Endothelial cell of umbilical vein (primary cell): ENCODE measurements around the gene PPP1R8. TPM values are rescaled to one million over a fixed set of nuclear protein-coding genes. Genes with fewer than 3 reads are reported as not detected.
A peak's percentile ranks its signal among the peaks of the same experiment; 100 is the strongest.

Experiments used
- BruUV-seq: library from RNA; stranded (reverse); fragments of 400-500 nt; replicated peaks from 2 replicates; lab custom pipeline; 2021; lab: Mats Ljungman, UMichigan
- CTCF ChIA-PET: fragments of 300-600, 350-600 bp; sonication (Branson Sonifier 250); formaldehyde crosslinking; loops from one replicate; lab custom pipeline; 2021; ENCODE audit warnings: antibody characterized with exemption, inconsistent platforms; lab: Charles Lee
- POLR2A ChIA-PET: fragments of 300-600, 350-600 bp; sonication (Branson Sonifier 250); formaldehyde crosslinking; loops from one replicate; lab custom pipeline; 2021; ENCODE audit warnings: antibody characterized with exemption, inconsistent platforms; lab: Charles Lee
- DNase-seq: peaks from one replicate; pipeline ENCODE4 v3.0.0-alpha.2; 2011; ENCODE audit warnings: low read depth, low spot score
- FAIRE-seq: peaks from 2 replicates; lab custom pipeline; 2011; peaks lifted over from hg19 to GRCh38; lab: Jason Lieb, UNC
- H2AFZ ChIP-seq: 2 replicates; pipeline ENCODE4 v1.6.0; 2012; ENCODE audit warnings: low read depth, low read length, control low read depth, inconsistent platforms
- H3K27ac ChIP-seq: 2 replicates; pipeline ENCODE4 v1.5.1; 2011; ENCODE audit warnings: low read depth, mild to moderate bottlenecking, control low read depth, low read length, moderate library complexity; ENCODE audit not compliant: insufficient read depth
- H3K27me3 ChIP-seq, 2 experiments: 2 replicates each; pipeline versions ENCODE4 v1.6.0 to v1.6.1; 2011; ENCODE audit warnings: low read length in 2 of 2, mixed read lengths in 1 of 2; ENCODE audit not compliant: control insufficient read depth in 2 of 2, insufficient read depth in 2 of 2
- H3K36me3 ChIP-seq, 2 experiments: 2 replicates in 1 of 2; 3 replicates in 1 of 2; pipeline ENCODE4 v1.5.1; 2011; ENCODE audit warnings: low read length in 2 of 2, mild to moderate bottlenecking in 1 of 2, moderate library complexity in 1 of 2; ENCODE audit not compliant: control insufficient read depth in 2 of 2, insufficient read depth in 2 of 2; ENCODE audit errors: extremely low read depth in 1 of 2
- H3K4me1 ChIP-seq: 3 replicates; pipeline ENCODE4 v1.5.1; 2011; ENCODE audit warnings: mild to moderate bottlenecking, low read length; ENCODE audit not compliant: control insufficient read depth, insufficient read depth; ENCODE audit errors: extremely low read depth
- H3K4me2 ChIP-seq: 2 replicates; pipeline ENCODE4 v1.6.1; 2011; ENCODE audit warnings: low read length, control low read depth, mixed read lengths; ENCODE audit not compliant: insufficient read depth
- H3K4me3 ChIP-seq, 3 experiments: fragments of 200-600 bp in 1 of 3; sonication (generic), shearing (Covaris generic) in 1 of 3; replicated peaks in 1 of 3; 2 replicates each; pipeline ENCODE4 v1.5.1; 2011 to 2016; ENCODE audit warnings: control low read depth in 3 of 3, low read length in 3 of 3, mild to moderate bottlenecking in 2 of 3, inconsistent platforms in 1 of 3, low read depth in 1 of 3, moderate library complexity in 1 of 3; ENCODE audit not compliant: insufficient read depth in 1 of 3
- H3K79me2 ChIP-seq: 2 replicates; pipeline ENCODE4 v1.6.0; 2012; ENCODE audit warnings: low read length, inconsistent platforms; ENCODE audit not compliant: control insufficient read depth, insufficient read depth
- H3K9ac ChIP-seq: replicated peaks from 2 replicates; pipeline ENCODE3; 2011; ENCODE audit warnings: low read length, control low read depth; ENCODE audit not compliant: insufficient read depth; ENCODE audit errors: extremely low read depth
- H3K9me1 ChIP-seq: replicated peaks from 3 replicates; pipeline ENCODE4 v1.6.0; 2011; ENCODE audit warnings: mild to moderate bottlenecking, low read length; ENCODE audit not compliant: control insufficient read depth, insufficient read depth; ENCODE audit errors: extremely low read depth
- H3K9me3 ChIP-seq: replicated peaks from 2 replicates; pipeline ENCODE4 v1.5.1; 2012; ENCODE audit warnings: low read length, inconsistent platforms; ENCODE audit not compliant: control insufficient read depth, insufficient read depth
- H4K20me1 ChIP-seq: replicated peaks from 2 replicates; pipeline ENCODE3; 2011; ENCODE audit warnings: mild to moderate bottlenecking, low read length; ENCODE audit not compliant: control insufficient read depth, insufficient read depth; ENCODE audit errors: extremely low read depth
- EZH2 ChIP-seq: IDR thresholded peaks from 2 replicates; pipeline ENCODE4 v1.6.1; 2012; ENCODE audit warnings: borderline replicate concordance, low read depth, mild to moderate bottlenecking, moderate library complexity, low read length, inconsistent platforms; ENCODE audit not compliant: severe bottlenecking
- POLR2A ChIP-seq: IDR thresholded peaks from 2 replicates; pipeline ENCODE4 v1.6.1; 2012; ENCODE audit warnings: low read depth, mild to moderate bottlenecking, control low read depth, low read length
- dilution Hi-C: fragments of 300-500 bp; cut with MboI; formaldehyde crosslinking; loops from one replicate; pipeline ENCODE4 v1.15.0; 2019; ENCODE audit warnings: low sequenced_read_pairs; ENCODE audit not compliant: extremely low pct_ligation_motif_present
- intact Hi-C: fragments of 100-400 bp; cut with micrococcal nuclease; formaldehyde crosslinking; loops from one replicate; pipeline ENCODE4 v1.10.0; 2022
- polyA plus RNA-seq, 4 experiments: library from polyadenylated mRNA; depleted of rRNA in 3 of 4; stranded (reverse) in 3 of 4; unstranded in 1 of 4; fragments of >200 nt; gene quantifications; 2 replicates each; pipeline versions ENCODE4 v1.2.1 to v1.2.3, GENCODE V29; 2011 to 2012; ENCODE audit warnings: missing spikeins in 1 of 4
- total RNA-seq: library from RNA; stranded (reverse); gene quantifications from 2 replicates; pipeline ENCODE4 v1.2.3, GENCODE V29; 2021
- TF ChIP-seq, protein P1 (sequence below), 2 donors: IDR thresholded peaks; 1 replicate in 1 of 2; 2 replicates in 1 of 2; pipeline ENCODE4 v1.5.1; 2011; ENCODE audit warnings: low read length in 2 of 2, mild to moderate bottlenecking in 2 of 2, moderate library complexity in 2 of 2, control low read depth in 1 of 2, inconsistent platforms in 1 of 2, low read depth in 1 of 2; ENCODE audit not compliant: insufficient read depth in 1 of 2; ENCODE audit errors: extremely low read depth in 1 of 2

Gene PPP1R8
- total and polyA plus RNA-seq, 2 donors (not counting 3 experiments of a cell fraction or from before 2014, with no cell fraction given), result 39.0 to 48.5 TPM

DNA sequence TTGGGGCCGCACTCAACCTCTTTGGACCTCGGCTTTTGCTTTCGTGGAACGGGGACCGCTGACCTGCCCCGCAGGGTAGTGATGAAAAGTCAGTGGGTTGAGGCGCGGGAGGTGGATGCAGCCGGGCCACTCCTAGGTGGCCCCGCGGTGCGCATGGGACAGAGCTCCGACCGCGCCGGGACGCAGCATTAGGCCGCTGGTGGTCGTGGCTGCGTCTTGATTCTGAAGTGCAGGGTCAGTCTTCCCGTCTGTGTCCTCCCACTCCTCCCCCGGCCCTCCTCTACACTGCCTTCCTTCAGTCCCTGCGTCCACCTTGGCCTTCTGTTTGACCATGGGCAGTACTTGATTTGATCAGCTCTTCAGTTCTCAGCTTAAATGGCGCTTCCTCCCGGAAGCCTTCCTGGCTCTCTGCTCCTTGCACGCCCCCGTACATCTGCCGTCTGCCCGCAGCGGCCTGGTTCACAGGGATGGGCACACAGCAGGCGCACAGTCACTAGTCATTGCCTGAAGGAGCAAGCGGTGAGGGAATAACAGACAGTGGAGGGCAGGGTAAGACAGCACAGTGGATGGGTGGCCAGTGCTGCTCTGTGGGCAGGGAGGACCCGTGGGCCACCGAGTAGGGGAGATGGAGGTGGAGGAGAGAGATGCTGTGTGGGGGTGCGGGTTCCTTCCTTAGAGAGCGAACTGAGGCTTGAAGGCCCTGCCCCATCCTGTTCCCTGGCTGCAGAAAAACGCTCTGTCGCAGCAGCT is 42.4 kb downstream of the PPP1R8 start:
- peaks cover 9% of the 10 kb centered on the region for H3K4me1 ChIP-seq
- intact Hi-C loops, result loop anchor here (5.0 kb wide), 1 partner anchor 604 kb away; no protein-coding TSS in a partner anchor
- H2AFZ ChIP-seq, result peak overlapping the region; percentile 95
- BruUV-seq, result TSS peak; percentile 58
- ChIA-PET POLR2A (interaction anchor here (0.6 kb wide), 1 partner anchor 311 kb away, joined by 3 read pairs; no protein-coding TSS in a partner anchor), CTCF (interaction anchor here (1.0 kb wide), 2 partner anchors 15 to 18 kb away, joined by 3 to 8 read pairs; no protein-coding TSS in a partner anchor)
- no peaks in the 10 kb centered on the region for H3K27me3 ChIP-seq
- H3K4me3 ChIP-seq, result peak overlapping the region; percentile 59 to 78 (median 77)
- H3K4me2 ChIP-seq, result peak overlapping the region; percentile 70
- no peak for TF ChIP-seq EZH2
- TF ChIP-seq POLR2A, result peak; percentile 4
- no peak for FAIRE-seq
- H3K79me2 ChIP-seq, result no peaks in the 10 kb centered on the region
- dilution Hi-C loops, result no loop called here
- H3K9me3 ChIP-seq, result no peaks in the 10 kb centered on the region
- no peaks in the 10 kb centered on the region for H3K9me1 ChIP-seq
- no peaks in the 10 kb centered on the region for H4K20me1 ChIP-seq
- H3K36me3 ChIP-seq, result no peaks in the 10 kb centered on the region
- peak; percentile 37 for DNase-seq
- H3K27ac ChIP-seq, result no peak overlapping the region
- H3K9ac ChIP-seq, result peak overlapping the region; percentile 49

DNA sequence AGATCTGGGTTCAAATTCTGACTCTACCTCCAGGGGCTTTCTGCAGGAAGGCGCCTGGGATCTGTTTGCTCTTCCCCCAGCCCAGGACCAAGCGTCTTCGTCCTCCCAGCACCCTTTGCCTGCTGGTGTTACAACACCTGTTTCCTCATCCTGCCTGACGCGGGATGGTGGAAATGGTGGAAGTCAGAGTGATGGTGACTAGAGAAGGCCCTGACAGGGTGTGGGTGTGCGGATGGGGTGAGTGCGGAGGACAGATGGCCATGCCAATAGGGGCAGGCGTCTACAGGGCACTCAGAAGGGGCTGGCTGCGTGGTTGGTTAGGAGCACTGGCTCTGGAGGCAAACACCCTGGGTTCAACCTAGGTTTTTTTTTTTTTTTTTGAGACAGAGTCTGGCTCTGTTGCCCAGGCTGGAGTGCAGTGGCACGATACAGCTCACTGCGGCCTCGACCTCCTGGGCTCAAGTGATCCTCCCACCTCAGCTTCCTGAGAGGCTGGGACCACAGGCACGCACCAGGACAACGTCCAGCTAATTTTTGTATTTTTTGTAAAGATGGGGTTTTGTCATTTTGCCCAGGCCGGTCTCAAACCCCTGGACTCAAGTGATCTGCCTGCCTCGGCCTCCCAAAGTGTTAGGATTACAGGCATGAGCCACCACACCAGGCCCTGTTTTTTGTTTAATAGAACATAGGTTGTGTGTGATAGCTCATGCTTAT is 43.2 kb downstream of the PPP1R8 start:
- intact Hi-C loops, result loop anchor here (5.0 kb wide), 1 partner anchor 603 kb away; no protein-coding TSS in a partner anchor
- POLR2A ChIA-PET, result interaction anchor here (0.6 kb wide), 1 partner anchor 310 kb away, joined by 3 read pairs; no protein-coding TSS in a partner anchor

More for the DNA sequence above, 43.2 kb downstream of the PPP1R8 start:
- H3K9me1 ChIP-seq, result no peaks in the 10 kb centered on the region
- no peaks in the 10 kb centered on the region for H4K20me1 ChIP-seq
- no peak for FAIRE-seq
- H2AFZ ChIP-seq, result no peak overlapping the region
- H3K27me3 ChIP-seq, result no peaks in the 10 kb centered on the region
- CTCF ChIA-PET, result interaction anchor here (1.5 kb wide), 1 partner anchor 16 kb away, joined by 7 read pairs; no protein-coding TSS in a partner anchor
- peaks cover 9% of the 10 kb centered on the region for H3K4me1 ChIP-seq
- H3K9me3 ChIP-seq, result no peaks in the 10 kb centered on the region
- H3K4me3 ChIP-seq, result no peak overlapping the region
- H3K36me3 ChIP-seq, result no peaks in the 10 kb centered on the region
- TF ChIP-seq, protein P1, sequence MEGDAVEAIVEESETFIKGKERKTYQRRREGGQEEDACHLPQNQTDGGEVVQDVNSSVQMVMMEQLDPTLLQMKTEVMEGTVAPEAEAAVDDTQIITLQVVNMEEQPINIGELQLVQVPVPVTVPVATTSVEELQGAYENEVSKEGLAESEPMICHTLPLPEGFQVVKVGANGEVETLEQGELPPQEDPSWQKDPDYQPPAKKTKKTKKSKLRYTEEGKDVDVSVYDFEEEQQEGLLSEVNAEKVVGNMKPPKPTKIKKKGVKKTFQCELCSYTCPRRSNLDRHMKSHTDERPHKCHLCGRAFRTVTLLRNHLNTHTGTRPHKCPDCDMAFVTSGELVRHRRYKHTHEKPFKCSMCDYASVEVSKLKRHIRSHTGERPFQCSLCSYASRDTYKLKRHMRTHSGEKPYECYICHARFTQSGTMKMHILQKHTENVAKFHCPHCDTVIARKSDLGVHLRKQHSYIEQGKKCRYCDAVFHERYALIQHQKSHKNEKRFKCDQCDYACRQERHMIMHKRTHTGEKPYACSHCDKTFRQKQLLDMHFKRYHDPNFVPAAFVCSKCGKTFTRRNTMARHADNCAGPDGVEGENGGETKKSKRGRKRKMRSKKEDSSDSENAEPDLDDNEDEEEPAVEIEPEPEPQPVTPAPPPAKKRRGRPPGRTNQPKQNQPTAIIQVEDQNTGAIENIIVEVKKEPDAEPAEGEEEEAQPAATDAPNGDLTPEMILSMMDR (IDR thresholded peaks at IDR 0.05; ENCODE audit: extremely low read depth in 1 of 2, insufficient read depth in 1 of 2, low read depth in 1 of 2, low read length in 2 of 2), result no peak
- no peak overlapping the region for H3K27ac ChIP-seq
- no peaks in the 10 kb centered on the region for H3K79me2 ChIP-seq
- H3K4me2 ChIP-seq, result no peak overlapping the region
- no TSS peak for BruUV-seq
- dilution Hi-C loops, result no loop called here
- peak; percentile 57 for DNase-seq
- H3K9ac ChIP-seq, result no peak overlapping the region
